ENCODE measurements around the gene CFAP299.

Gene CFAP299

DNA sequence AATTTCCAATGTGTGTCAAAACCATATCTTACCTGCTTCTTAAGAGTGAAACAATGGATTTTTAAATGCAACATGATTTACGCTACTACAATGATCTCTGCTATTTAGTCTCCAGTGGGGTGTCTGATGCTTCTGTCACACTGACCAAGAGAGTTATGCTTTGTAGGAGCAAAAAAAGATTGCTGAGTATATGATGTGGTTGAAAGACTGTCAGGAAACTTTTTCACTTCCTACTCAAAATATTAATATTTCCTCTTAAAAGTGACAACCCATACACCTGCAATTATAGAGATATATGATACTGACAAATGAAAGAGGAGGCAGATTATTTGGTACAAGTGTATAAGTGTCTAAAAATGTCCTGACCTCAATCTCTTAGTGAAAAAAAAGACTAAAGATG lies 589.8 kb downstream of the CFAP299 start:
- no peak for DNase-seq
- intact Hi-C loops (cut with DNase I) = no loop called here

DNA sequence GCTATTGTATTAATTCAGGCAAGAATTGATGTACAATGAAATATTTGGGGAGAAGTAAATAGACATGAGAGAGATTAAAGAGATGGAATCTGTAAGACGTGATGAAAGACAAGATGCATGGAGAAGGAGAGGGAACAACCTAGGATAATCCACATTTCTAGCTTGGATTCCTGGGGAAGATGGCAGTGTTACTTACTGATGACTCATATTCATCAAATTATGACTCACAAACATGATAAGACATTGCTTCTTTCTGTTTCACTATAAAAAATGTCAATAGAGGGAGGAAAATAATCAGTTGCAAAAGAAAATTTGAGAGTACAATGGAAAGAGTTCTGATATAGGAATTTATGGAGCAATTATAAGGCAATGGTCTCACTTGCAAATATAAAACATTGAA lies 590.9 kb downstream of the CFAP299 start:
- intact Hi-C loops (cut with DNase I) = no loop called here

DNA sequence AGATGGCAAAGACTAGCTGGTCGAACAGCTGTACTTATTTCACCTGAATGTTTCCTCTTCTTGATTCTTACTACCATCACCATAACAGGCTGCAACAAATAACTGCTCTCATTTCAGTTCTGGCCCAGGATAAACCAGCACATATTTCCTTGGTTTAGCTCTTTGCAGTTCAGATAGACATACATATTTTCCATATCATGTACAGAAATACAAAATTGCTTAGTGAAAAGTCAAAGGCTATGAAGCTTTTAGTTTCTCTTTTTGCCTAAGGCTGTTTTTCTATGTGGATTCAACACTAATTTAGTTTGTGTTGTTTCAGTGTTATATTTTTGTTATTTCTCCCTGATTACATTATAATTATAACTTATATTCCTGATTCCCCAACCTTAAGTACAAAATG lies 591.4 kb downstream of the CFAP299 start:
- no peak for DNase-seq
- intact Hi-C loops (cut with DNase I) = no loop called here

More for the DNA sequence above, 590.9 kb downstream of the CFAP299 start:
- no peak for DNase-seq

DNA sequence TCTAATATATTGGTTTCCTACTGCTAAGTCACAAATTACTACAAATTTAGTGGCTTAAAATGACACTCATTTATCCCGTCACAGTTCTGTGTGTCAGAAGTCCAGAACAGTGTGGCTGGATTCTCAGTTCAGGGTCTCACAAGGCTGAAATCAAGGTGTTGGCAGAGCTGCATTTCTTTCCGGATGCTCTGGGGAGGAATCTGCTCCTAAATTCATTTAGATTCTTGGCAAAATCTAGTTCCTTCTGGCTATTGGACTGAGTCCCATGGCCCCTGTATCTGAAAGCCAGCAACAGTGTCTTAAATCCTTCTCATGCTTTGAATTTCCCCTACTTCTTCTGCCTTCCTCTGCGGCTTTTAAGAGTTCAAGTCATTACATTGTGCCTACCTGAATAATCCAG lies 591.9 kb downstream of the CFAP299 start:
- no peak for DNase-seq
- intact Hi-C loops (cut with DNase I) = no loop called here

DNA sequence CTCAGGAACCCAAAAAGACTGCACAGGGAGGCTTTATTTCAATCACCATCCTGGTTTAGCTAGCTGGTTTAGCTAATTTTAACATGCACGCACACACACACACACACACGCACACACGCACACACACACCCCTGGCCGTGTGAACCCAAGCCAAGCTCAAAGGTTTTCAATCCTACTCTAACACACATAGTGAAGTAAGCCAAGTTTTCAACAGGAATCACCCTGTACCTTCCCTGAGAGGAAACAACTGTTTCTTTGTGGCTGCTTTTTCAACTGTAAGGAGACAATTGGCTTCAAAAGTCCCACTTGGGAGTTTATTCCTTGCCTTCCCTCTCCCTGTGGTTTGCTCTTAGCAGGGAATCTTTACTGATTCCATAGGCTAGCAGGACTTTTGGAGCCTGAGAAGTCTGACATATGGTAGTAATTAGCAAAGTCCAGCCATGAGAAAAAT lies 596.1 kb downstream of the CFAP299 start:
- DNase-seq = no peak
- intact Hi-C loops (cut with DNase I) = no loop called here

DNA sequence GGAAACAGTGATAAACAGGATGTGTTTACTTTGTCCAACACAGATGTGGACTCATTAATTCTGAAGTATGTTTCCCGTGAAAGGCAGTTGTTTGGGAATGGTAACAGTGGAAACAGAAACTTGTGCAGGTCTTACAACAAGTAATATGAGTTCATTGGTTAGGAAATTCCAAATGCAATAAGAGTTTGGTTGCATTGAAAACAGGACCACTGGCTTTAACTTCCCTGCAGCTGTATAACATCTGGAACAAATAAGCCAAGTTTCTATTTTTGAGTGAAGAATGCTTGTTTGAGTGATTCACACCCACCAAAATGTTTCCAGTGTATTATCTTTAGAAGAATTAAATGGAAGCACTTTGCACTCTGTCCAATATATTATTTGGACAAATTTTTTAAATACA lies 612.6 kb downstream of the CFAP299 start:
- DNase-seq = no peak
- intact Hi-C loops (cut with DNase I) = no loop called here

DNA sequence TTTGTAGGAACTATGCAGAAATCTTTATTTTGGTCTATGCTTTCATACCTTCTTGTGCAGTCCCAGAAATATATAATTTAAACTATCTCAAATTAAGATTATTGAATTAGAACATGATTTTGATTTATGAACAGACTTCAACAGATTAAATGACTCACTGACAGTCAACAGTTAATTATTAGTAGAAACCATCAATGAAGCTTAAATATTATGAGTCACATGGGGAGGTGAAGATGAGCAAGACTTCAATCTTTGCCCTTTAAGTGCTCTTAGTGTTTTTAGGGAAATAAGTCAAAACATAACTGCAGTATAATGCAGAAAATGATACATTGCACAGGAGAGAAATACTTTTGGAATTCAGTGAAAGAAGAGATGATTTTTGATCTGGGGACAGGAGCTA lies 613.5 kb downstream of the CFAP299 start:
- no peak for DNase-seq
- intact Hi-C loops (cut with DNase I) = no loop called here

DNA sequence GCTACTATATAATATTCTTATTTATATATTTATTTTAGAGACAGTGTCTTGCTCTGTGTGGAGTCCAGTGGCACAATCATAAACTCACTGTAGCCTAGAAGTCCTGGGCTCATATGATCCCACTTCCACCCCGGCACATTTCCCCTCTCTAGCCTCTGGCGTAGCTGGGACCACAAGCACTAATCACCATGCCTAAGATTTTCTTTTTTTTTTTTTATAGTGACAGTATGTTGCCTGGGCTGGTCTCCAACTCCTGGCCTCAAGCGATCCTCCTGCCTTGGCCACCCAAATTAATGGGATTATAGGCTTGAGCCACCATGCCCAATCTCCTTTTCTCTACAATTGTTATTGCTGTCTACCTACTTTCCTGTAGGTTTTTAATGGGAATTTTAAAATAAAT lies 620.9 kb downstream of the CFAP299 start:
- intact Hi-C loops (cut with DNase I) = no loop called here
- no peak for DNase-seq

DNA sequence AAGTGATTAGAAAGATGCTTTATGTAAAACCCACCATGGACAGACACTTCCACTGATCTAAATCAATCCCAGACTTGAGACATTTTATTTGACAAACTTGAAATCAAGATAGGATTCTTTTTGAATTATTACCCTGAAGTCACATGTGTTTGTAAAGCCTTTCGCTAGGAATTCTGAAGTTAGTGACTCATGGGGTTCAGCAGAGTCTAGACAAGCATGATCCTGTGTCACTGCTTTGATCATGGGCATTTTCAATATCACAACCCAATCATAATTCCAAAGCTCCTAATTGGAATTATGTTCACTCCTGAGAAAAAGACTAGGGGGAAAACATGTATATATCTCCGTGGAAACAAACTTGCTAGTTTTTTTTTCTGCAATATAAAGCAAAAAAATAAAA lies 627.5 kb downstream of the CFAP299 start:
- intact Hi-C loops (cut with DNase I) = no loop called here

DNA sequence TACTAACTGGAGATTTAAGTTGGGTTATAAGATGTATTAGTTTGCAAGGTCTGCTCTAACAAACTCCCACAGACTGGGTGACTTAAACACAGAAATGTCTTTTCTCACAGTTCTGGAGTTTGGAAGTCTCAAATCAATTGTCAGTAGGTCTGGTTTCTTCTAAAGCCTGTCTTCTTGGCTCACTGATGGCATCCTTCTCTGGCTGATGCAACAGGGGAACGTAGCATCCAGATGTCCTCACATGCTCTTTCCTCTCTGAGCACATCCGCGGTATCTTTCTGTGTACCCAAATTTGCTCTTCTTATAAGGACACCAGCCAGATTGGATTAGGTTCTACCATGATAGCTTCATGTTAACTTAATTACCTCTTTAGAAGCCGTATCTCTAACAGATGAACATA lies 631.8 kb downstream of the CFAP299 start:
- no peak for DNase-seq
- intact Hi-C loops (cut with DNase I) = no loop called here

More for the DNA sequence above, 627.5 kb downstream of the CFAP299 start:
- DNase-seq = no peak

DNA sequence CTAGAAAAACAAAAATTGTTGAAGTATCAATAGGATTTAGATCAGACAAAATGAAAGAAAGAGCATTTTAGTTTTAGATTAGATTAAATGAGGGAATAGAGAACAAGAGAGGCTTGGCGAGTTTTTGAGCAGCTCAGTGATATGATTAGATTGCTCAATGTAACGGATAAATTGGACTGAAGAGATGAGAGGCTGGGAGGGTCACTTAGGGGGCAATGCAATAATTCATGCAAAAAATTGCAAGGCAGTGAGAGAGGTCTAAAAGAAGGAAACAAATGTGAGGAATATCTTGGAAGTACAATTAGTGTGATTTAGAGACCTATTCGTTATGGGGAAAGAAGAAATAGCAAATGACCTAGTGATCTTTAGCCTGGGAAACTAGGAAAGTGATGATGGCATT lies 644.7 kb downstream of the CFAP299 start:
- intact Hi-C loops (cut with DNase I) = no loop called here
- no peak for DNase-seq

DNA sequence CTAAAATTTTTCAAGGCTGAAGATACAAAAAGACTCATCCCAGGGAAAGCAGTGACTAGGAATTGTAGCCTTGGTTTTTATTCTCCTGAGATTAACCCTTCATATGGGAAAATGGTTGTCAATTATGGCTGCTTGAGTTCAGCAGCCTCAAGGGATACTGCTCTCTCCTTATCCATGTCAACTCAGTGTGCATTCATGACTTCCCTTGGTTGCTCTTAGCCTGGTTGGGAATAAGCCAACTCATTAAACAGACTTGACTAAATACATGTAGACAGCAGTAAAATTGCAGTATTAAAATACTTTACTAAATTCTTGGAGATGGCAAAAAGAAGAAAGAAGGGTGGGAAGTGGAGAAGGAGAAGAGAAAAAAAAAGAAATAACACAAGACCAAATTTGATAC lies 650.5 kb downstream of the CFAP299 start:
- DNase-seq = no peak
- intact Hi-C loops (cut with DNase I) = no loop called here

DNA sequence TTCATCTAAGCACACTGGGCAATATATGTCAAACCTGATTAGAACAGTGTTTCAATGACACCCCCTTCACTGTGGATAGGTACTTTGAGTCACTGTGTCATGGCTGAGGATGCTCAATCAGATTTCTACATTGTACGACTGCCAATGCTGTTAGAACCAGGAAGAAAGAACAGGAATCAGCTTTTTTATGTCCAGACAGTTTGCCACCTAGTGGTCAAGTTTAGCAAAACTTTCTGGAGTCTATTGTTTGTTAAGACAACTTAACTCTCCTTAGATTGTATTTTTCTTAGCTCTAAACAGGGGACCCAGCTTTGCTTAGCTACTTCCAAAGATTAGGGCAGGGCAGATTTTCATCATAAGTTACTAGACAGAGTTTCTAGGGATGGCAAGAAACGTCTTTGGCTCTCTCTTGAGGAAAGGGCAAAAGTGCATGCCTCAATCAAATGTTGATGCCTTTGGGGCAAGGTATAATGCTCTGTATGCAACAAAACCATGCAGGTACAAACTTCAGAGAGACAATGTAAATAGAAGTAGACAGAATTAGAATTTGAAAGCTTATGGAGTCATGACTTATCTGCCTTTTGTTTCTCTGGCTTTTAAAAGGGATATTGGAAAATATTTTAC lies 654.5 kb downstream of the CFAP299 start:
- intact Hi-C loops (cut with DNase I) = loop anchor here (5.0 kb wide), 1 partner anchor 628 kb away; no protein-coding TSS in a partner anchor
- DNase-seq = peak in 16 of 42 donors; percentile 11 to 66 (median 29)

DNA sequence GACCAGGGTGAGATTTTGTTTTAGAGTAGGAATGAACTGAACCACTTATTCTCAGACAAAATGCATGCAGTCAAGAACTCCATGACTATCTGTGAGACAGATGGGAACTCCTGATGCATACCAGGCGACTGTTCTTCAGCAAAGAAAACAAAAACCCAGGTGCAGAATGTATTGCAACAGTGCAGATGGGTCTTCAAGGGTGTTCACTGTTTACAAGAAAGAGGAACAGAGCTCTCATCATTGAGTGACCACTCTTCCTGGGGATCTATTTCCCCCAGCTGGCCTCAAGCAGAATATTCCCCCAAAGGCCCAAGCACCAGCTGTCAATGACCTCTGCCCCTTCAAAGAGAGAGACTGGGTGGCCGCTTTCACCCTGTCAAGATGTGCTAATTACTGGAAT lies 655.3 kb downstream of the CFAP299 start:
- intact Hi-C loops (cut with DNase I) = loop anchor here (5.0 kb wide), 1 partner anchor 629 kb away; no protein-coding TSS in a partner anchor
- DNase-seq = no peak

DNA sequence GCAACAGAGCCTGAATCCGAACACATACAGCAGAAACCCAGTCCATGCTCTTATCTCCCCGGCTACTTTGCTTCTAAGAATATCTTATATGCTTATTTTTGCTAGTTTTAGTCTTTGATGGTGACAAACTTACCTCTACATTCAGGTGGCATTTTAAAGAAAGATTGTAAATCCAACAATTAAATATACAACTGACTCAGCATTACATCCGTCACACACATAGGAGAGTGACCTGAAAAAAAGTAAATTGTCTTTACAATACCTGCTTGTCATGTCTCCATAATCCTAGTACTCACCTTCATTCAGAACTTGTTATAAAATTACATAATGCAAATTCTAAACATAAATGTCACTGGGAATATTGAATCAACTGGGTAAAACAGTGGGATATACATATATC lies 664.4 kb downstream of the CFAP299 start:
- intact Hi-C loops (cut with DNase I) = no loop called here
- no peak for DNase-seq

DNA sequence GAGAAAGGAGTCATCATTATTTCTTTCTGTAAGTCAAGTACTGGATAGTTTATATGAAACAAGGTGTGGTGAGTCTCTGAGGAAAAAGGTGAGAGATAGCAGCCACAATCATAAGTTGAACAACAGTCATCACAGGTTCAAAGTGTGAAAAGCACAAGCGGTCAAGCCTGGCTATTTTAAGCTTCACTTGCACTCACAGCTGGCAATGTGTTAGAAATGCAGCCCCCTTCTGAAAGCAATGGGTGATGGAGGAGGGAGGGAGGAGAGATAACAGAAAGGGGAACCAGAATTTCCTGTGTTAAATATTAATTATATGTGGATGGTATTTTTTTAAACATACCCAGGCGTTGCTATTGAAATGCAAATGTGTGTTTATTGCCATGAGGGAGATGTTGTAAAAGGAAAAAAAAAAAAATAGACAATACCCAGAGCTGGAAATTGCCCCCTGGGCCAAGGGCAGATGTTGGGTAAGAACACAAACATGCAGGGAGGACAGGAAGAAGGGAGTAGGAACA lies 668.1 kb downstream of the CFAP299 start:
- DNase-seq = no peak

DNA sequence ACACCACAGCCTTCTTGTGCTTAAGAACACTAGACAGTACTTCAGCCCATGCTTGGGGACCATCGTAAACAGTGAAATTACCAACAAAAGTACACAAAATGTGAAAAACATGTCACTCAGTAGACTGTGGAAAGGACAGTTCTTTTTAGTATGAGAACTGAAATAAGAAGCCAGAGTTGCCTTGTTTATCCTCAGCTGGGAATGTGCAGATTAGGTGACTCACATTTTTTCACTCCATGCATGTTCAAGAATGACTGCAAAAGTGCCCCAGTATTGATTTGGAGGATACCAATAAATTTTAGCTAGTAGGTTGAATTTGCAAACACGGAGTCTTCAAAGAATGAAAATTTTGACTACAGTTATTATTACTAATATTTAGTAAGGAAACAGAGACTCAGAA lies 671.9 kb downstream of the CFAP299 start:
- DNase-seq = no peak
- intact Hi-C loops (cut with DNase I) = no loop called here

More for the DNA sequence above, 668.1 kb downstream of the CFAP299 start:
- intact Hi-C loops (cut with DNase I) = no loop called here

All from head of caudate nucleus (tissue), 42 donors.